ENCODE results near the gene TPSB2. TPM values are rescaled to one million over a fixed set of nuclear protein-coding genes. Genes with fewer than 3 reads are reported as not detected.

The TPSB2 gene
- polyA plus RNA-seq, 3 donors: not detected

GRCh38 chr16:1194665-1195392 is 35.2 kb downstream of the TPSB2 start:
- intact Hi-C loops (cut with micrococcal nuclease): no loop called here
- Mint-ChIP-seq H3K36me3 (no peaks in the 10 kb centered on the region), H3K9me3 (peaks cover 0 to 9% (median 6%) of the 10 kb centered on the region in 7 donors), H3K4me3 (no peak overlapping the region), H3K27me3 (ENCODE audit: low read depth in 3 of 3) (peaks cover 2 to 7% (median 4%) of the 10 kb centered on the region in 3 donors), H3K4me1 (no peaks in the 10 kb centered on the region), H3K27ac (no peak overlapping the region)
- Histone ChIP-seq H3K27me3 (ENCODE audit: control insufficient read depth in 2 of 2, insufficient read depth in 2 of 2, low read length in 2 of 2) (no peaks in the 10 kb centered on the region), H3K9ac (ENCODE audit: insufficient read depth, low read length, poor library complexity, severe bottlenecking) (no peak overlapping the region), H3K4me3 (replicated peaks in 1 of 3; ENCODE audit: low read depth in 2 of 3, low read length in 3 of 3) (no peak overlapping the region), H3K79me2 (ENCODE audit: insufficient read depth, low read length) (no peaks in the 10 kb centered on the region), H3K36me3 (replicated peaks in 1 of 2; ENCODE audit: control insufficient read depth in 1 of 2, insufficient read depth in 2 of 2, low read length in 2 of 2) (no peaks in the 10 kb centered on the region), H3K4me1 (ENCODE audit: control insufficient read depth in 1 of 2, insufficient read depth in 2 of 2, low read length in 2 of 2) (no peaks in the 10 kb centered on the region), H3K4me2 (replicated peaks; ENCODE audit: extremely low read depth, low read length, poor library complexity, severe bottlenecking) (no peak overlapping the region), H3K9me3 (replicated peaks in 1 of 2; ENCODE audit: control insufficient read depth in 1 of 2, insufficient read depth in 1 of 2, low read length in 2 of 2) (peaks cover 0 to 3% of the 10 kb centered on the region in 2 donors), H4K20me1 (ENCODE audit: insufficient read depth, low read length) (no peaks in the 10 kb centered on the region), H3K27ac (ENCODE audit: low read depth in 1 of 2, low read length in 2 of 2) (no peak overlapping the region), H2AFZ (ENCODE audit: insufficient read depth, low read depth, low read length, poor library complexity, severe bottlenecking) (no peak overlapping the region)
- peak; percentile 42 for TF ChIP-seq CTCF (IDR thresholded peaks at IDR 0.05)
- DNase-seq: no peak
- WGBS (ENCODE audit: insufficient coverage): 26% methylated on average over 42 of the region's 61 CpGs

GRCh38 chr16:1193825-1194581 is 36.0 kb downstream of the TPSB2 start:
- Mint-ChIP-seq H3K27ac (no peak overlapping the region), H3K4me1 (no peaks in the 10 kb centered on the region), H3K4me3 (no peak overlapping the region), H3K27me3 (ENCODE audit: low read depth in 3 of 3) (peaks cover 4 to 9% (median 7%) of the 10 kb centered on the region in 3 donors), H3K36me3 (no peaks in the 10 kb centered on the region), H3K9me3 (peaks cover 0 to 4% (median 2%) of the 10 kb centered on the region in 7 donors)
- Histone ChIP-seq H3K4me3 (replicated peaks in 1 of 3; ENCODE audit: low read depth in 2 of 3, low read length in 3 of 3) (no peak overlapping the region), H3K4me2 (replicated peaks; ENCODE audit: extremely low read depth, low read length, poor library complexity, severe bottlenecking) (no peak overlapping the region), H2AFZ (ENCODE audit: insufficient read depth, low read depth, low read length, poor library complexity, severe bottlenecking) (no peak overlapping the region), H3K27me3 (ENCODE audit: control insufficient read depth in 2 of 2, insufficient read depth in 2 of 2, low read length in 2 of 2) (no peaks in the 10 kb centered on the region), H3K9me3 (replicated peaks in 1 of 2; ENCODE audit: control insufficient read depth in 1 of 2, insufficient read depth in 1 of 2, low read length in 2 of 2) (no peaks in the 10 kb centered on the region), H3K27ac (ENCODE audit: low read depth in 1 of 2, low read length in 2 of 2) (no peak overlapping the region), H4K20me1 (ENCODE audit: insufficient read depth, low read length) (no peaks in the 10 kb centered on the region), H3K9ac (ENCODE audit: insufficient read depth, low read length, poor library complexity, severe bottlenecking) (no peak overlapping the region), H3K79me2 (ENCODE audit: insufficient read depth, low read length) (no peaks in the 10 kb centered on the region), H3K36me3 (replicated peaks in 1 of 2; ENCODE audit: control insufficient read depth in 1 of 2, insufficient read depth in 2 of 2, low read length in 2 of 2) (no peaks in the 10 kb centered on the region), H3K4me1 (ENCODE audit: control insufficient read depth in 1 of 2, insufficient read depth in 2 of 2, low read length in 2 of 2) (no peaks in the 10 kb centered on the region)
- TF ChIP-seq CTCF (IDR thresholded peaks at IDR 0.05): no peak
- DNase-seq: no peak
- intact Hi-C loops (cut with micrococcal nuclease): no loop called here
- 71% methylated on average over 24 of the region's 29 CpGs for WGBS (ENCODE audit: insufficient coverage)
